ENCODE measurements around the gene HDHD3.

HDHD3 gene

GRCh38 chr9:113349445-113350094 lies 27.2 kb downstream of the HDHD3 start, which contains the start of gene BSPRY:
Gene BSPRY, plus strand, starts transcription at chr9:113349541. Its CDS starts 39 bp downstream, at chr9:113349580.
- Histone ChIP-seq H3K27ac (replicated peaks; ENCODE audit: low read length) (no peak within 1 kb of the TSS), H3K23ac (ENCODE audit: low read depth, low read length, poor library complexity) (no peak within 1 kb of the TSS), H2BK5ac (ENCODE audit: low read length) (no peak within 1 kb of the TSS), H3K4ac (ENCODE audit: low read length) (no peak within 1 kb of the TSS), H3K9ac (ENCODE audit: low read depth, low read length, poor library complexity) (no peak within 1 kb of the TSS), H4K91ac (ENCODE audit: low read depth, low read length, poor library complexity) (no peak within 1 kb of the TSS), H2BK120ac (ENCODE audit: low read depth, low read length) (no peak within 1 kb of the TSS), H2BK12ac (ENCODE audit: low read length) (no peak within 1 kb of the TSS), H3K4me2 (ENCODE audit: insufficient read depth, low read length, poor library complexity, severe bottlenecking) (peak within 1 kb of the TSS; percentile 67), H3K18ac (ENCODE audit: low read length) (peak within 1 kb of the TSS; percentile 83), H3K14ac (ENCODE audit: low read length) (no peak within 1 kb of the TSS), H3K9me3 (replicated peaks in 1 of 2; ENCODE audit: control insufficient read depth in 2 of 2, insufficient read depth in 1 of 2, low read depth in 1 of 2, low read length in 2 of 2) (peaks cover 0 to 3% of the 10 kb centered on the region in 2 donors), H3K79me1 (ENCODE audit: low read depth, low read length) (no peaks in the 10 kb centered on the region), H4K8ac (ENCODE audit: low read depth, low read length) (no peak within 1 kb of the TSS), H3K4me3 (ENCODE audit: low read length in 2 of 2) (peak within 1 kb of the TSS; percentile 24 to 77), H2AFZ (ENCODE audit: low read length) (peak within 1 kb of the TSS; percentile 83), H2AK5ac (ENCODE audit: low read depth, low read length) (no peak within 1 kb of the TSS), H3K36me3 (replicated peaks in 1 of 2; ENCODE audit: control insufficient read depth in 2 of 2, insufficient read depth in 2 of 2, low read length in 2 of 2) (no peaks in the 10 kb centered on the region), H3K4me1 (ENCODE audit: control insufficient read depth in 2 of 2, insufficient read depth in 1 of 2, low read depth in 1 of 2, low read length in 2 of 2) (peaks cover 0 to 2% of the 10 kb centered on the region in 2 donors), H2BK15ac (ENCODE audit: low read length) (no peak within 1 kb of the TSS), H3K27me3 (ENCODE audit: control insufficient read depth in 3 of 3, insufficient read depth in 3 of 3, low read depth in 1 of 3, low read length in 3 of 3) (peaks cover 14 to 88% (median 37%) of the 10 kb centered on the region in 3 experiments)
- WGBS, 2 donors (ENCODE audit: extremely low coverage in 2 of 2, insufficient read length in 2 of 2, insufficient replicate concordance in 1 of 2), result no CpG with 5 or more reads among the region's 71 CpGs
- DNase-seq (ENCODE audit: low spot score), result no peak

- no CpG with 5 or more reads among the region's 13 CpGs for WGBS, 2 donors (ENCODE audit: extremely low coverage in 2 of 2, insufficient read length in 2 of 2, insufficient replicate concordance in 1 of 2)
- H3K4me3 ChIP-seq (ENCODE audit: low read length in 2 of 2), result peak overlapping the region in 1 of 2 donors; percentile 77
- peaks cover 14 to 83% (median 37%) of the 10 kb centered on the region in 3 experiments for H3K27me3 ChIP-seq (ENCODE audit: control insufficient read depth in 3 of 3, insufficient read depth in 3 of 3, low read depth in 1 of 3, low read length in 3 of 3)
Observed at GRCh38 chr9:113349066-113349444, 27.7 kb downstream of the HDHD3 start.

GRCh38 chr9:113348437-113348836 lies 28.3 kb downstream of the HDHD3 start:
- no peak overlapping the region for H3K4me2 ChIP-seq (ENCODE audit: insufficient read depth, low read length, poor library complexity, severe bottlenecking)
- H3K27ac ChIP-seq (replicated peaks; ENCODE audit: low read length), result no peak overlapping the region
- H3K4ac ChIP-seq (ENCODE audit: low read length), result no peak overlapping the region
- H2AK5ac ChIP-seq (ENCODE audit: low read depth, low read length), result no peak overlapping the region
- H3K36me3 ChIP-seq (replicated peaks in 1 of 2; ENCODE audit: control insufficient read depth in 2 of 2, insufficient read depth in 2 of 2, low read length in 2 of 2), result no peaks in the 10 kb centered on the region
- H3K23ac ChIP-seq (ENCODE audit: low read depth, low read length, poor library complexity), result no peak overlapping the region
- H4K91ac ChIP-seq (ENCODE audit: low read depth, low read length, poor library complexity), result no peak overlapping the region
- no peak overlapping the region for H3K4me3 ChIP-seq (ENCODE audit: low read length in 2 of 2)
- H3K14ac ChIP-seq (ENCODE audit: low read length), result no peak overlapping the region
- no peak overlapping the region for H2BK5ac ChIP-seq (ENCODE audit: low read length)
- H3K9me3 ChIP-seq (replicated peaks in 1 of 2; ENCODE audit: control insufficient read depth in 2 of 2, insufficient read depth in 1 of 2, low read depth in 1 of 2, low read length in 2 of 2), result peaks cover 0 to 3% of the 10 kb centered on the region in 2 donors
- H3K27me3 ChIP-seq (ENCODE audit: control insufficient read depth in 3 of 3, insufficient read depth in 3 of 3, low read depth in 1 of 3, low read length in 3 of 3), result peaks cover 14 to 83% (median 37%) of the 10 kb centered on the region in 3 experiments
- H3K4me1 ChIP-seq (ENCODE audit: control insufficient read depth in 2 of 2, insufficient read depth in 1 of 2, low read depth in 1 of 2, low read length in 2 of 2), result peaks cover 0 to 2% of the 10 kb centered on the region in 2 donors
- H4K8ac ChIP-seq (ENCODE audit: low read depth, low read length), result no peak overlapping the region
- no CpG with 5 or more reads among the region's 3 CpGs for WGBS, 2 donors (ENCODE audit: extremely low coverage in 2 of 2, insufficient read length in 2 of 2, insufficient replicate concordance in 1 of 2)
- no peak overlapping the region for H3K18ac ChIP-seq (ENCODE audit: low read length)
- no peak overlapping the region for H2BK15ac ChIP-seq (ENCODE audit: low read length)
- no peak overlapping the region for H2AFZ ChIP-seq (ENCODE audit: low read length)
- H3K9ac ChIP-seq (ENCODE audit: low read depth, low read length, poor library complexity), result no peak overlapping the region
- H2BK12ac ChIP-seq (ENCODE audit: low read length), result no peak overlapping the region
- no peaks in the 10 kb centered on the region for H3K79me1 ChIP-seq (ENCODE audit: low read depth, low read length)
- DNase-seq (ENCODE audit: low spot score), result no peak
- H2BK120ac ChIP-seq (ENCODE audit: low read depth, low read length), result no peak overlapping the region

More at GRCh38 chr9:113349066-113349444, 27.7 kb downstream of the HDHD3 start:
- Histone ChIP-seq H2BK12ac (ENCODE audit: low read length) (no peak overlapping the region), H3K27ac (replicated peaks; ENCODE audit: low read length) (no peak overlapping the region), H2AFZ (ENCODE audit: low read length) (peak overlapping the region; percentile 83), H2BK5ac (ENCODE audit: low read length) (no peak overlapping the region), H2BK120ac (ENCODE audit: low read depth, low read length) (no peak overlapping the region), H3K36me3 (replicated peaks in 1 of 2; ENCODE audit: control insufficient read depth in 2 of 2, insufficient read depth in 2 of 2, low read length in 2 of 2) (no peaks in the 10 kb centered on the region), H3K79me1 (ENCODE audit: low read depth, low read length) (no peaks in the 10 kb centered on the region), H3K14ac (ENCODE audit: low read length) (no peak overlapping the region), H3K9ac (ENCODE audit: low read depth, low read length, poor library complexity) (no peak overlapping the region), H2BK15ac (ENCODE audit: low read length) (no peak overlapping the region), H3K18ac (ENCODE audit: low read length) (no peak overlapping the region), H3K23ac (ENCODE audit: low read depth, low read length, poor library complexity) (no peak overlapping the region), H3K4ac (ENCODE audit: low read length) (no peak overlapping the region), H3K4me2 (ENCODE audit: insufficient read depth, low read length, poor library complexity, severe bottlenecking) (peak overlapping the region; percentile 67), H2AK5ac (ENCODE audit: low read depth, low read length) (no peak overlapping the region), H3K9me3 (replicated peaks in 1 of 2; ENCODE audit: control insufficient read depth in 2 of 2, insufficient read depth in 1 of 2, low read depth in 1 of 2, low read length in 2 of 2) (peaks cover 0 to 3% of the 10 kb centered on the region in 2 donors), H3K4me1 (ENCODE audit: control insufficient read depth in 2 of 2, insufficient read depth in 1 of 2, low read depth in 1 of 2, low read length in 2 of 2) (peaks cover 0 to 2% of the 10 kb centered on the region in 2 donors), H4K91ac (ENCODE audit: low read depth, low read length, poor library complexity) (no peak overlapping the region), H4K8ac (ENCODE audit: low read depth, low read length) (no peak overlapping the region)
- DNase-seq (ENCODE audit: low spot score), result no peak

GRCh38 chr9:113345671-113346070 lies 31.1 kb downstream of the HDHD3 start:
- H4K91ac ChIP-seq (ENCODE audit: low read depth, low read length, poor library complexity), result no peak overlapping the region
- H2BK120ac ChIP-seq (ENCODE audit: low read depth, low read length), result no peak overlapping the region
- H3K27me3 ChIP-seq (ENCODE audit: control insufficient read depth in 3 of 3, insufficient read depth in 3 of 3, low read depth in 1 of 3, low read length in 3 of 3), result peaks cover 12 to 73% (median 26%) of the 10 kb centered on the region in 3 experiments
- no peak overlapping the region for H3K14ac ChIP-seq (ENCODE audit: low read length)
- H3K9me3 ChIP-seq (replicated peaks in 1 of 2; ENCODE audit: control insufficient read depth in 2 of 2, insufficient read depth in 1 of 2, low read depth in 1 of 2, low read length in 2 of 2), result peaks cover 0 to 3% of the 10 kb centered on the region in 2 donors
- H2BK12ac ChIP-seq (ENCODE audit: low read length), result no peak overlapping the region
- no peak overlapping the region for H3K18ac ChIP-seq (ENCODE audit: low read length)
- H2AK5ac ChIP-seq (ENCODE audit: low read depth, low read length), result no peak overlapping the region
- no peak overlapping the region for H3K4me3 ChIP-seq (ENCODE audit: low read length in 2 of 2)
- no peak overlapping the region for H3K4ac ChIP-seq (ENCODE audit: low read length)
- no peak overlapping the region for H2AFZ ChIP-seq (ENCODE audit: low read length)
- no peak overlapping the region for H4K8ac ChIP-seq (ENCODE audit: low read depth, low read length)
- no peak overlapping the region for H3K27ac ChIP-seq (replicated peaks; ENCODE audit: low read length)
- H3K4me2 ChIP-seq (ENCODE audit: insufficient read depth, low read length, poor library complexity, severe bottlenecking), result no peak overlapping the region
- no peaks in the 10 kb centered on the region for H3K79me1 ChIP-seq (ENCODE audit: low read depth, low read length)
- H3K36me3 ChIP-seq (replicated peaks in 1 of 2; ENCODE audit: control insufficient read depth in 2 of 2, insufficient read depth in 2 of 2, low read length in 2 of 2), result no peaks in the 10 kb centered on the region
- H2BK15ac ChIP-seq (ENCODE audit: low read length), result no peak overlapping the region
- peaks cover 0 to 2% of the 10 kb centered on the region in 2 donors for H3K4me1 ChIP-seq (ENCODE audit: control insufficient read depth in 2 of 2, insufficient read depth in 1 of 2, low read depth in 1 of 2, low read length in 2 of 2)
- DNase-seq (ENCODE audit: low spot score), result no peak
- H2BK5ac ChIP-seq (ENCODE audit: low read length), result no peak overlapping the region
- no peak overlapping the region for H3K23ac ChIP-seq (ENCODE audit: low read depth, low read length, poor library complexity)
- H3K9ac ChIP-seq (ENCODE audit: low read depth, low read length, poor library complexity), result no peak overlapping the region
- WGBS, 2 donors (ENCODE audit: extremely low coverage in 2 of 2, insufficient read length in 2 of 2, insufficient replicate concordance in 1 of 2), result no CpG with 5 or more reads among the region's 1 CpG

All from neuronal stem cell (in vitro differentiated cells).